SU-DHL-6 (cell line): ENCODE data around the gene TSHZ3.

Source experiments
- H2AFZ ChIP-seq: fragments of 200-600 bp; sonication (generic); 2 replicates; pipeline ENCODE4 v1.6.1; 2014; ENCODE audit warnings: low read depth, mild to moderate bottlenecking, moderate library complexity, mixed read lengths, antibody characterized with exemption, low read length; ENCODE audit not compliant: severe bottlenecking
- H3F3A ChIP-seq: fragments of 200-600 bp; shearing (Covaris generic); 2 replicates; pipeline ENCODE4 v1.6.0; 2016; ENCODE audit warnings: antibody characterized with exemption, mild to moderate bottlenecking; ENCODE audit not compliant: insufficient read depth
- H3K27ac ChIP-seq: fragments of 200-600 bp; sonication (generic); 2 replicates; pipeline ENCODE4 v1.5.1; 2016; ENCODE audit warnings: low read depth, mild to moderate bottlenecking, low read length, moderate library complexity, mixed read lengths
- H3K27me3 ChIP-seq: fragments of 200-600 bp; sonication (generic), shearing (Covaris generic); 2 replicates; pipeline ENCODE4 v1.6.0; 2014; ENCODE audit warnings: mild to moderate bottlenecking, low read length
- H3K36me3 ChIP-seq: fragments of 200-600 bp; sonication (generic); 2 replicates; pipeline ENCODE4 v1.6.1; 2014; ENCODE audit warnings: mild to moderate bottlenecking, low read length, mixed read lengths
- H3K4me2 ChIP-seq: fragments of 300-600, 200-600 bp; shearing (Covaris generic), sonication (generic); 2 replicates; pipeline ENCODE4 v1.6.0; 2014; ENCODE audit warnings: low read length, low read depth, mild to moderate bottlenecking; ENCODE audit not compliant: poor library complexity, severe bottlenecking
- H3K4me3 ChIP-seq: fragments of 200-600 bp; sonication (generic); 2 replicates; pipeline ENCODE4 v1.5.1; 2014; ENCODE audit warnings: antibody characterized with exemption, low read length, mild to moderate bottlenecking, mixed read lengths; ENCODE audit not compliant: insufficient read depth, poor library complexity, severe bottlenecking
- H3K79me2 ChIP-seq: fragments of 200-600 bp; sonication (generic); 2 replicates; pipeline ENCODE4 v1.6.1; 2014; ENCODE audit warnings: mild to moderate bottlenecking, low read length, moderate library complexity; ENCODE audit not compliant: insufficient read depth
- H3K9ac ChIP-seq: fragments of 200-600 bp; sonication (generic); 2 replicates; pipeline ENCODE4 v1.7.0; 2014; ENCODE audit warnings: mild to moderate bottlenecking, low read length
- H3K9me2 ChIP-seq: fragments of 200-600 bp; sonication (generic); replicated peaks from 2 replicates; pipeline ENCODE4 v1.6.1; 2014; ENCODE audit warnings: low read length; ENCODE audit not compliant: insufficient read depth
- H3K9me3 ChIP-seq: fragments of 200-600 bp; sonication (generic); 2 replicates; pipeline ENCODE4 v1.6.1; 2014; ENCODE audit warnings: low read length, mixed read lengths; ENCODE audit not compliant: insufficient read depth
- H4K20me1 ChIP-seq: fragments of 200-600 bp; sonication (generic); 2 replicates; pipeline ENCODE4 v1.6.1; 2014; ENCODE audit warnings: low read depth, mild to moderate bottlenecking, antibody characterized with exemption, low read length, moderate library complexity, mixed read lengths
- CTCF ChIP-seq: fragments of 200-600 bp; sonication (generic); IDR thresholded peaks from one replicate; pipeline ENCODE4 v1.5.1; 2017; ENCODE audit warnings: antibody characterized with exemption, mild to moderate bottlenecking, low read length, moderate library complexity; ENCODE audit not compliant: insufficient read depth, poor library complexity, severe bottlenecking
- EZH2phosphoT487 ChIP-seq: fragments of 200-600 bp; sonication (generic), shearing (Covaris generic); conservative IDR thresholded peaks from 2 replicates; pipeline ENCODE4 v1.6.1; 2018; ENCODE audit warnings: mild to moderate bottlenecking, antibody characterized with exemption, low read length, moderate library complexity, mixed read lengths

TSHZ3 gene

GRCh38 chr19:31301306-31301980 lies 47.8 kb downstream of the TSHZ3 start:
- Histone ChIP-seq H3K9me2 (no peaks in the 10 kb centered on the region), H3K4me3 (no peak overlapping the region), H3K27ac (no peak overlapping the region), H3F3A (no peaks in the 10 kb centered on the region), H3K9me3 (no peaks in the 10 kb centered on the region), H3K4me2 (no peak overlapping the region), H2AFZ (no peak overlapping the region), H3K36me3 (no peaks in the 10 kb centered on the region), H3K27me3 (no peaks in the 10 kb centered on the region), H3K9ac (no peak overlapping the region), H3K79me2 (no peaks in the 10 kb centered on the region), H4K20me1 (no peaks in the 10 kb centered on the region)
- no peak for TF ChIP-seq EZH2phosphoT487
- no peak for TF ChIP-seq CTCF

GRCh38 chr19:31300422-31300821 lies 48.8 kb downstream of the TSHZ3 start:
- no peak for TF ChIP-seq EZH2phosphoT487
- no peak for TF ChIP-seq CTCF
- Histone ChIP-seq H3K4me3 (no peak overlapping the region), H3K36me3 (no peaks in the 10 kb centered on the region), H2AFZ (no peak overlapping the region), H3K27ac (no peak overlapping the region), H3K4me2 (no peak overlapping the region), H3K9me2 (no peaks in the 10 kb centered on the region), H4K20me1 (no peaks in the 10 kb centered on the region), H3K9me3 (no peaks in the 10 kb centered on the region), H3K79me2 (no peaks in the 10 kb centered on the region), H3K9ac (no peak overlapping the region), H3K27me3 (no peaks in the 10 kb centered on the region), H3F3A (no peaks in the 10 kb centered on the region)

GRCh38 chr19:31299665-31300064 lies 49.6 kb downstream of the TSHZ3 start:
- H2AFZ ChIP-seq, result no peak overlapping the region
- H3K4me2 ChIP-seq, result no peak overlapping the region
- TF ChIP-seq CTCF (no peak), EZH2phosphoT487 (no peak)
- no peaks in the 10 kb centered on the region for H3K9me2 ChIP-seq
- no peaks in the 10 kb centered on the region for H3K36me3 ChIP-seq
- H3K27me3 ChIP-seq, result no peaks in the 10 kb centered on the region
- no peak overlapping the region for H3K4me3 ChIP-seq
- no peaks in the 10 kb centered on the region for H3F3A ChIP-seq
- no peak overlapping the region for H3K27ac ChIP-seq
- H3K9me3 ChIP-seq, result no peaks in the 10 kb centered on the region
- H3K9ac ChIP-seq, result no peak overlapping the region
- H3K79me2 ChIP-seq, result no peaks in the 10 kb centered on the region
- H4K20me1 ChIP-seq, result no peaks in the 10 kb centered on the region
